GM23338 (cell line): ENCODE measurements around the gene DNAJC5G. TPM values are rescaled to one million over a fixed set of nuclear protein-coding genes. Genes with fewer than 3 reads are reported as not detected.

Experiments
- ATAC-seq: fragments of 200-7000 bp; cut with Tn5 transposase; 3 replicates; pipeline ENCODE4 v1.9.1; 2020
- DNase-seq: peaks from one replicate; pipeline ENCODE4 v3.0.0-alpha.2; 2015; ENCODE audit warnings: low spot score
- H2AFZ ChIP-seq: fragments of 200-600 bp; sonication (generic); 2 replicates; pipeline ENCODE4 v1.8.0; 2016; ENCODE audit warnings: antibody characterized with exemption, mild to moderate bottlenecking, moderate library complexity
- H3F3A ChIP-seq: fragments of 200-600 bp; sonication (generic); replicated peaks from 2 replicates; pipeline ENCODE4 v1.8.0; 2017; ENCODE audit warnings: antibody characterized with exemption, mixed run types, low read depth
- H3K27ac ChIP-seq: fragments of 200-600 bp; sonication (generic); 2 replicates; pipeline ENCODE4 v1.6.1; 2016; ENCODE audit warnings: low read depth
- H3K27me3 ChIP-seq: fragments of 200-600 bp; sonication (generic); 2 replicates; pipeline ENCODE4 v1.8.0; 2016; ENCODE audit warnings: mild to moderate bottlenecking, mixed run types, moderate library complexity; ENCODE audit not compliant: insufficient read depth
- H3K36me3 ChIP-seq: fragments of 200-600 bp; sonication (generic); 2 replicates; pipeline ENCODE4 v1.8.0; 2016; ENCODE audit warnings: mild to moderate bottlenecking; ENCODE audit not compliant: insufficient read depth
- H3K4me1 ChIP-seq: fragments of 200-600 bp; sonication (generic); 2 replicates; pipeline ENCODE4 v1.8.0; 2016; ENCODE audit warnings: mild to moderate bottlenecking, moderate library complexity; ENCODE audit not compliant: insufficient read depth
- H3K4me2 ChIP-seq: fragments of 200-600 bp; sonication (generic); 2 replicates; pipeline ENCODE4 v1.7.1; 2017; ENCODE audit warnings: mixed run types
- H3K4me3 ChIP-seq: fragments of 200-600 bp; sonication (generic); 2 replicates; pipeline ENCODE4 v1.6.1; 2016; ENCODE audit warnings: mixed run types
- H3K79me2 ChIP-seq: fragments of 200-600 bp; sonication (generic); replicated peaks from 2 replicates; pipeline ENCODE4 v1.8.0; 2017; ENCODE audit warnings: mild to moderate bottlenecking; ENCODE audit not compliant: insufficient read depth
- H3K9me2 ChIP-seq: fragments of 200-600 bp; sonication (generic); 2 replicates; pipeline ENCODE4 v1.8.0; 2017; ENCODE audit not compliant: insufficient read depth
- H4K20me1 ChIP-seq: fragments of 200-600 bp; sonication (generic); replicated peaks from 2 replicates; pipeline ENCODE4 v1.8.0; 2017; ENCODE audit warnings: mild to moderate bottlenecking; ENCODE audit not compliant: insufficient read depth
- H3K27ac Mint-ChIP-seq: 2 replicates; pipeline ENCODE4 v1.8.0; 2020; ENCODE audit warnings: inconsistent platforms, mild to moderate bottlenecking, moderate library complexity, mixed read lengths
- H3K27me3 Mint-ChIP-seq: 3 replicates; pipeline ENCODE4 v1.8.0; 2022; ENCODE audit warnings: low read depth, mild to moderate bottlenecking, moderate library complexity, mixed read lengths, inconsistent platforms; ENCODE audit not compliant: insufficient read depth, poor library complexity
- H3K36me3 Mint-ChIP-seq: 3 replicates; pipeline ENCODE4 v1.8.0; 2021; ENCODE audit warnings: low read depth, mild to moderate bottlenecking, inconsistent platforms, moderate library complexity, mixed read lengths
- H3K4me1 Mint-ChIP-seq: 3 replicates; pipeline ENCODE4 v1.8.0; 2020; ENCODE audit warnings: mild to moderate bottlenecking, inconsistent platforms, mixed read lengths
- H3K4me3 Mint-ChIP-seq: 3 replicates; pipeline ENCODE4 v1.8.0; 2021; ENCODE audit warnings: moderate library complexity, mild to moderate bottlenecking, inconsistent platforms, mixed read lengths
- H3K9me3 Mint-ChIP-seq: 3 replicates; pipeline ENCODE4 v1.8.0; 2020; ENCODE audit warnings: moderate library complexity, mild to moderate bottlenecking, inconsistent platforms, mixed read lengths
- CREB1 ChIP-seq: fragments of 250-450 bp; sonication (Bioruptor Pico); IDR thresholded peaks from 2 replicates; pipeline ENCODE4 v1.5.0; 2020; ENCODE audit warnings: low read depth, mild to moderate bottlenecking, moderate library complexity
- CTCF ChIP-seq, 2 experiments: fragments of 200-600 bp in 1 of 2; sonication (generic) in 1 of 2; conservative IDR thresholded peaks; 2 replicates each; pipeline versions ENCODE4 v1.5.1 to v1.6.1; 2016 to 2017; ENCODE audit warnings: antibody characterized with exemption in 2 of 2, low read depth in 2 of 2, mild to moderate bottlenecking in 2 of 2, moderate library complexity in 1 of 2
- ETS1 ChIP-seq: IDR thresholded peaks from 2 replicates; pipeline ENCODE4 v1.6.1; 2016; ENCODE audit warnings: antibody characterized with exemption
- EZH2 ChIP-seq: fragments of 200-600 bp; sonication (generic); IDR thresholded peaks from one replicate; pipeline ENCODE4 v1.8.0; 2017; ENCODE audit warnings: antibody characterized with exemption, mild to moderate bottlenecking, low read depth; ENCODE audit not compliant: unreplicated experiment
- EZH2phosphoT487 ChIP-seq: fragments of 200-600 bp; sonication (generic); IDR thresholded peaks from one replicate; pipeline ENCODE4 v1.8.1; 2018; ENCODE audit warnings: antibody characterized with exemption; ENCODE audit not compliant: unreplicated experiment
- JUNB ChIP-seq: IDR thresholded peaks from one replicate; pipeline ENCODE4 v1.6.1; 2016; ENCODE audit warnings: antibody characterized with exemption; ENCODE audit not compliant: unreplicated experiment
- NANOG ChIP-seq: IDR thresholded peaks from 2 replicates; pipeline ENCODE4 v1.6.1; 2016; ENCODE audit warnings: antibody characterized with exemption, borderline replicate concordance
- POLR2AphosphoS5 ChIP-seq: IDR thresholded peaks from 2 replicates; pipeline ENCODE4 v1.6.1; 2016; ENCODE audit warnings: antibody characterized with exemption, low read depth
- REST ChIP-seq: IDR thresholded peaks from one replicate; pipeline ENCODE4 v1.6.1; 2018; ENCODE audit warnings: antibody characterized with exemption; ENCODE audit not compliant: unreplicated experiment
- STAT1 ChIP-seq: IDR thresholded peaks from one replicate; pipeline ENCODE4 v1.6.1; 2016; ENCODE audit warnings: antibody characterized with exemption; ENCODE audit not compliant: unreplicated experiment
- ZNF114 ChIP-seq: fragments of 250-450 bp; sonication (Bioruptor Pico); IDR thresholded peaks from 2 replicates; pipeline ENCODE4 v1.5.0; 2020; ENCODE audit warnings: mild to moderate bottlenecking, moderate library complexity
- ZNF331 ChIP-seq: fragments of 250-450 bp; sonication (Bioruptor Pico); IDR thresholded peaks from 2 replicates; pipeline ENCODE4 v1.5.0; 2020; ENCODE audit warnings: low read depth, mild to moderate bottlenecking, moderate library complexity
- ZNF462 ChIP-seq: fragments of 250-450 bp; sonication (Bioruptor Pico); IDR thresholded peaks from 2 replicates; pipeline ENCODE4 v1.5.0; 2020; ENCODE audit warnings: mild to moderate bottlenecking, moderate library complexity
- polyA plus RNA-seq: library from polyadenylated mRNA; unstranded; fragments of >200 nt; fragmentation: Nextera tagmentation; extraction: Ambion mirVana; gene quantifications from 2 replicates; pipeline ENCODE4 v1.2.1, GENCODE V29; 2016
- total RNA-seq: library from RNA; depleted of rRNA; stranded (reverse); fragments of >200 nt; shearing (Covaris generic); gene quantifications from 2 replicates; pipeline ENCODE4 v1.2.3, GENCODE V29; 2014

Gene DNAJC5G
- total and polyA plus RNA-seq, 2 experiments from 2014 or later: 0.59 TPM; not detected in 1

- no peaks in the 10 kb centered on the region for H3K27me3 ChIP-seq
- Mint-ChIP-seq H3K4me1 (no peaks in the 10 kb centered on the region), H3K4me3 (no peak overlapping the region), H3K9me3 (no peaks in the 10 kb centered on the region), H3K36me3 (peaks cover 99% of the 10 kb centered on the region), H3K27me3 (peaks cover 26% of the 10 kb centered on the region), H3K27ac (no peak overlapping the region)
- H3F3A ChIP-seq: no peaks in the 10 kb centered on the region
- no peak overlapping the region for H3K4me3 ChIP-seq
- H2AFZ ChIP-seq: no peak overlapping the region
- no peaks in the 10 kb centered on the region; the same call in 1 of the 2 replicates for H4K20me1 ChIP-seq
- TF ChIP-seq NANOG (no peak), ZNF462 (CRISPR knock-in tag) (no peak), EZH2 (no peak), CREB1 (no peak), ZNF331 (no peak), STAT1 (no peak), ZNF114 (no peak), POLR2AphosphoS5 (no peak), REST (no peak), JUNB (no peak), CTCF (conservative IDR thresholded peaks at IDR 0.05; ENCODE audit: low read depth in 2 of 2) (no peak), EZH2phosphoT487 (no peak), ETS1 (no peak)
- no peaks in the 10 kb centered on the region for H3K4me1 ChIP-seq
- peaks cover 83% of the 10 kb centered on the region for H3K36me3 ChIP-seq
- ATAC-seq (no peak), DNase-seq (no peak)
- H3K4me2 ChIP-seq: no peak overlapping the region
- H3K9me2 ChIP-seq: no peaks in the 10 kb centered on the region
- H3K27ac ChIP-seq: no peak overlapping the region
- H3K79me2 ChIP-seq: no peaks in the 10 kb centered on the region
Observed at GRCh38 chr2:27236626-27237025, 38.6 kb upstream of the DNAJC5G start.
